Skeletal muscle satellite cell (primary cell): ENCODE data around the gene PGLYRP1.
A peak's percentile ranks its signal among the peaks of the same experiment; 100 is the strongest.

Source experiments
- H3K27me3 ChIP-seq: 2 replicates; pipeline ENCODE4 v1.7.0; 2013; ENCODE audit warnings: low read length; ENCODE audit not compliant: control insufficient read depth, insufficient read depth
- H3K36me3 ChIP-seq: 2 replicates; pipeline ENCODE4 v1.7.0; 2013; ENCODE audit warnings: mild to moderate bottlenecking, control low read depth, low read length; ENCODE audit not compliant: insufficient read depth
- H3K4me1 ChIP-seq: 2 replicates; pipeline ENCODE4 v1.7.0; 2013; ENCODE audit warnings: low read length; ENCODE audit not compliant: control insufficient read depth, insufficient read depth
- H3K4me2 ChIP-seq: 2 replicates; pipeline ENCODE4 v1.7.0; 2013; ENCODE audit warnings: mild to moderate bottlenecking, low read length
- H3K4me3 ChIP-seq: 2 replicates; pipeline ENCODE4 v1.7.0; 2013; ENCODE audit warnings: low read length
- H3K9ac ChIP-seq: 2 replicates; pipeline ENCODE4 v1.7.0; 2013; ENCODE audit warnings: mild to moderate bottlenecking, low read depth, low read length, moderate library complexity
- H3K9me3 ChIP-seq: replicated peaks from 2 replicates; pipeline ENCODE4 v1.7.0; 2013; ENCODE audit warnings: mild to moderate bottlenecking, control low read depth, low read length

The PGLYRP1 gene

GRCh38 chr19:46016426-46017094, 6.3 kb downstream of the PGLYRP1 start:
- Histone ChIP-seq H3K4me1 (peaks cover 25% of the 10 kb centered on the region), H3K9me3 (no peaks in the 10 kb centered on the region), H3K4me2 (peak overlapping the region; percentile 86), H3K4me3 (peak overlapping the region; percentile 72), H3K27me3 (peaks cover 19% of the 10 kb centered on the region), H3K36me3 (no peaks in the 10 kb centered on the region), H3K9ac (no peak overlapping the region)

- peak overlapping the region; percentile 86 for H3K4me2 ChIP-seq
- H3K4me3 ChIP-seq: peak overlapping the region; percentile 72
- no peaks in the 10 kb centered on the region for H3K9me3 ChIP-seq
- H3K36me3 ChIP-seq: no peaks in the 10 kb centered on the region
- H3K27me3 ChIP-seq: peaks cover 19% of the 10 kb centered on the region
- H3K4me1 ChIP-seq: peaks cover 24% of the 10 kb centered on the region
- H3K9ac ChIP-seq: no peak overlapping the region
Measured at GRCh38 chr19:46015687-46016425, 7.0 kb downstream of the PGLYRP1 start.

- H3K4me1 ChIP-seq: peaks cover 18% of the 10 kb centered on the region
- peak overlapping the region; percentile 86 for H3K4me2 ChIP-seq
- H3K27me3 ChIP-seq: peaks cover 19% of the 10 kb centered on the region
- H3K36me3 ChIP-seq: no peaks in the 10 kb centered on the region
- H3K4me3 ChIP-seq: peak overlapping the region; percentile 72
- H3K9me3 ChIP-seq: no peaks in the 10 kb centered on the region
- H3K9ac ChIP-seq: no peak overlapping the region
Measured at GRCh38 chr19:46014941-46015686, 7.7 kb downstream of the PGLYRP1 start.

GRCh38 chr19:46014534-46014933, 8.3 kb downstream of the PGLYRP1 start:
- Histone ChIP-seq H3K9me3 (no peaks in the 10 kb centered on the region), H3K36me3 (no peaks in the 10 kb centered on the region), H3K4me1 (peaks cover 18% of the 10 kb centered on the region), H3K27me3 (peaks cover 19% of the 10 kb centered on the region), H3K4me3 (peak overlapping the region; percentile 56), H3K9ac (no peak overlapping the region), H3K4me2 (peak overlapping the region; percentile 75)

GRCh38 chr19:46009530-46010510, 13.0 kb downstream of the PGLYRP1 start:
- peaks cover 3% of the 10 kb centered on the region for H3K4me1 ChIP-seq
- H3K9me3 ChIP-seq: no peaks in the 10 kb centered on the region
- peaks cover 6% of the 10 kb centered on the region for H3K27me3 ChIP-seq
- no peaks in the 10 kb centered on the region for H3K36me3 ChIP-seq
- H3K4me2 ChIP-seq: no peak overlapping the region
- H3K9ac ChIP-seq: no peak overlapping the region
- no peak overlapping the region for H3K4me3 ChIP-seq

- Histone ChIP-seq H3K36me3 (peaks cover 3% of the 10 kb centered on the region), H3K27me3 (no peaks in the 10 kb centered on the region), H3K9ac (no peak overlapping the region), H3K4me2 (no peak overlapping the region), H3K4me3 (no peak overlapping the region), H3K9me3 (no peaks in the 10 kb centered on the region), H3K4me1 (no peaks in the 10 kb centered on the region)
Measured at GRCh38 chr19:46006411-46006810, 16.4 kb downstream of the PGLYRP1 start.

GRCh38 chr19:46002678-46003275, 20.1 kb downstream of the PGLYRP1 start:
- H3K36me3 ChIP-seq: peaks cover 4% of the 10 kb centered on the region
- no peak overlapping the region for H3K4me3 ChIP-seq
- H3K9ac ChIP-seq: no peak overlapping the region
- no peaks in the 10 kb centered on the region for H3K4me1 ChIP-seq
- H3K4me2 ChIP-seq: no peak overlapping the region
- no peaks in the 10 kb centered on the region for H3K9me3 ChIP-seq
- no peaks in the 10 kb centered on the region for H3K27me3 ChIP-seq

- no peak overlapping the region for H3K4me2 ChIP-seq
Measured at GRCh38 chr19:46000491-46001246, 22.2 kb downstream of the PGLYRP1 start.

GRCh38 chr19:45999653-46000121, 23.2 kb downstream of the PGLYRP1 start:
- Histone ChIP-seq H3K27me3 (no peaks in the 10 kb centered on the region), H3K4me2 (peak overlapping the region; percentile 5), H3K4me1 (peaks cover 5% of the 10 kb centered on the region), H3K36me3 (peaks cover 4% of the 10 kb centered on the region), H3K9me3 (no peaks in the 10 kb centered on the region), H3K9ac (no peak overlapping the region), H3K4me3 (no peak overlapping the region)

More at GRCh38 chr19:46000491-46001246, 22.2 kb downstream of the PGLYRP1 start:
- Histone ChIP-seq H3K4me3 (no peak overlapping the region), H3K9me3 (no peaks in the 10 kb centered on the region), H3K9ac (no peak overlapping the region), H3K27me3 (no peaks in the 10 kb centered on the region), H3K36me3 (peaks cover 4% of the 10 kb centered on the region), H3K4me1 (peaks cover 5% of the 10 kb centered on the region)

- Histone ChIP-seq H3K4me1 (peaks cover 5% of the 10 kb centered on the region), H3K27me3 (no peaks in the 10 kb centered on the region), H3K4me3 (no peak overlapping the region), H3K4me2 (no peak overlapping the region), H3K9ac (no peak overlapping the region), H3K36me3 (peaks cover 4% of the 10 kb centered on the region), H3K9me3 (no peaks in the 10 kb centered on the region)
Measured at GRCh38 chr19:45998834-45999233, 24.0 kb downstream of the PGLYRP1 start.
